Gastroesophageal sphincter (tissue), 3 donors: Measurements from ENCODE around the gene LYG1.
"Not testable (repeated sequence)": the region's sequence is repeated elsewhere in the genome, so short reads cannot be mapped to it uniquely, and the experiment has no call there.

ENCODE experiments used
- POLR2A ChIP-seq, 2 donors: fragments of 450-650 bp; IDR thresholded peaks; one replicate each; pipeline ENCODE4 v1.6.1; 2017; ENCODE audit warnings: antibody characterized with exemption in 2 of 2, mild to moderate bottlenecking in 2 of 2, moderate library complexity in 1 of 2
- POLR2AphosphoS5 ChIP-seq: sonication (generic); formaldehyde crosslinking; IDR thresholded peaks from one replicate; pipeline ENCODE4 v1.6.1; 2017; ENCODE audit warnings: antibody characterized with exemption
- TF ChIP-seq, protein P1 (sequence below), 4 experiments: fragments of 200-600 bp in 2 of 4; fragments of 450-650 bp in 2 of 4; sonication (generic) in 1 of 4; IDR thresholded peaks; one replicate each; pipeline ENCODE4 v1.5.1; 2017 to 2019; ENCODE audit warnings: antibody characterized with exemption in 4 of 4, mild to moderate bottlenecking in 2 of 4, moderate library complexity in 2 of 4

DNA sequence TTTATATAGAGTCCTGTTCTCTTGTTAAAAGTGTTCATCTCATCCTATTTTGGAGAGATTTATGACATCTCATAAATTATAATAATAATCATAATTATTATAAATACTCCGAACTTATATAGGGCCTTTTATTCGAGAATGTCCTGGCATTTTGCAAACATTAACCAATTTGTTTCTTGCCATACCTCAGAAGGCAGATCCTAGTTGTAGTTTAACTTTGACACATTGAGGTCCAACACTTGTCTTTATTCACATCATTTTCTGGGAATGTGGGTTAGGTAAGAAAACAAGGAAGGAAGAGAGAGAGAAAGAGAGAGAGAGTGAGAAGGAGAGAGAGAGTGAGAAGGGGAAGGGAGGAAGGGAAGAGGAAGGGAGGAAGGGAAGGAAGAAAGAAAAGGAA, at the start of gene LYG1:
- not testable (repeated sequence) for TF ChIP-seq POLR2A (IDR thresholded peaks at IDR 0.05); POLR2AphosphoS5
- TF ChIP-seq, protein P1, sequence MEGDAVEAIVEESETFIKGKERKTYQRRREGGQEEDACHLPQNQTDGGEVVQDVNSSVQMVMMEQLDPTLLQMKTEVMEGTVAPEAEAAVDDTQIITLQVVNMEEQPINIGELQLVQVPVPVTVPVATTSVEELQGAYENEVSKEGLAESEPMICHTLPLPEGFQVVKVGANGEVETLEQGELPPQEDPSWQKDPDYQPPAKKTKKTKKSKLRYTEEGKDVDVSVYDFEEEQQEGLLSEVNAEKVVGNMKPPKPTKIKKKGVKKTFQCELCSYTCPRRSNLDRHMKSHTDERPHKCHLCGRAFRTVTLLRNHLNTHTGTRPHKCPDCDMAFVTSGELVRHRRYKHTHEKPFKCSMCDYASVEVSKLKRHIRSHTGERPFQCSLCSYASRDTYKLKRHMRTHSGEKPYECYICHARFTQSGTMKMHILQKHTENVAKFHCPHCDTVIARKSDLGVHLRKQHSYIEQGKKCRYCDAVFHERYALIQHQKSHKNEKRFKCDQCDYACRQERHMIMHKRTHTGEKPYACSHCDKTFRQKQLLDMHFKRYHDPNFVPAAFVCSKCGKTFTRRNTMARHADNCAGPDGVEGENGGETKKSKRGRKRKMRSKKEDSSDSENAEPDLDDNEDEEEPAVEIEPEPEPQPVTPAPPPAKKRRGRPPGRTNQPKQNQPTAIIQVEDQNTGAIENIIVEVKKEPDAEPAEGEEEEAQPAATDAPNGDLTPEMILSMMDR (IDR thresholded peaks at IDR 0.05) = not testable (repeated sequence)
